ENCODE results near the gene AKAP1. TPM values are rescaled to one million over a fixed set of nuclear protein-coding genes. Genes with fewer than 3 reads are reported as not detected.
A peak's percentile ranks its signal among the peaks of the same experiment; 100 is the strongest.

The AKAP1 gene
- polyA plus RNA-seq, 1 of the 3 experiments (the other 2 are of a cell fraction): 36.3 TPM

DNA sequence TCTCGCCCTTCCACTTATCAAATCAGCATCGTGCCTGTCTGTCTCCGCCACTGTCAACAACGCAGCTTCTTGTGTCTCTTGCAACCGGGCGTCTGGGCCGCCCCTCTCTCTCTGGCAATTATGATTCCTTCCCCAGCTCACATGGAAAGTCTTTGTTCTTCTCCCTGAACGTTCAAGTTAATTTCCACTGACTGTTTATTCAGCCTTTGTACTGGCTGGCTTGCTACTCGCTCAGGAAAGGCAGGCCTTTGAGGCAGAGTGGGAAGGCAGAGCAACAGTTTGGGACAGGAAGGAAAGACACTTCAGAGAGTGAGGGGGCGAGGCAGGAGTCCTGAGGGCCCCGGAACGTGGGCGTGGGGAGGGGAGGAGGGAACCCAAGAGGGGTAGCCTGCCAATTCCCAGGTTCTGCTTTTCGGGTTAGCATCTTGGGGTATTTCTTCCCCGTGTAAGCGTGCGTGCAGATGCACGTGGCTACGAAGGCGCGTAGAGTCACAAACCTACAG, 50.8 kb downstream of the AKAP1 start:
- no peak overlapping the region for H3K9ac ChIP-seq
- H3K4me2 ChIP-seq: no peak overlapping the region
- H3K36me3 ChIP-seq (replicated peaks in 1 of 2; ENCODE audit: control insufficient read depth in 1 of 2, insufficient read depth in 2 of 2, low read length in 1 of 2): no peaks in the 10 kb centered on the region
- peak; percentile 47 for DNase-seq
- H3K9me3 ChIP-seq: no peaks in the 10 kb centered on the region
- WGBS (ENCODE audit: low lambda C conversion rate): 74% methylated on average over 21 of the region's 21 CpGs
- H4K20me1 ChIP-seq (ENCODE audit: insufficient read depth): no peaks in the 10 kb centered on the region
- H2AFZ ChIP-seq (ENCODE audit: low read depth): no peak overlapping the region
- H3K9me2 ChIP-seq: no peaks in the 10 kb centered on the region
- no peak overlapping the region for H3K4me3 ChIP-seq (ENCODE audit: low read depth in 2 of 2, low read length in 1 of 2)
- ChIA-PET CTCF (interaction anchor here (0.7 to 3.0 kb wide), 13 partner anchors 11 to 859 kb away, joined by 3 to 18 read pairs (median 5); no protein-coding TSS in a partner anchor), POLR2A (interaction anchor here (1.2 kb wide), 1 partner anchor 155 kb away, joined by 3 read pairs; no protein-coding TSS in a partner anchor)
- peaks cover 0 to 14% of the 10 kb centered on the region in 2 experiments; a peak in 1 of 4 replicates for H3K4me1 ChIP-seq (ENCODE audit: control insufficient read depth in 1 of 2, insufficient read depth in 2 of 2, low read depth in 1 of 2, low read length in 1 of 2)
- TF ChIP-seq EP300 (IDR thresholded peaks at IDR 0.05; ENCODE audit: borderline replicate concordance in 1 of 2, low read depth in 1 of 2, low read length in 1 of 2) (no peak), FOSL2 (IDR thresholded peaks at IDR 0.05; ENCODE audit: borderline replicate concordance, low read depth) (no peak), NRF1 (IDR thresholded peaks at IDR 0.05; ENCODE audit: low read depth, low read length) (no peak), EZH2phosphoT487 (IDR thresholded peaks at IDR 0.05; ENCODE audit: borderline replicate concordance, low read depth) (no peak)
- TF ChIP-seq, protein P1, sequence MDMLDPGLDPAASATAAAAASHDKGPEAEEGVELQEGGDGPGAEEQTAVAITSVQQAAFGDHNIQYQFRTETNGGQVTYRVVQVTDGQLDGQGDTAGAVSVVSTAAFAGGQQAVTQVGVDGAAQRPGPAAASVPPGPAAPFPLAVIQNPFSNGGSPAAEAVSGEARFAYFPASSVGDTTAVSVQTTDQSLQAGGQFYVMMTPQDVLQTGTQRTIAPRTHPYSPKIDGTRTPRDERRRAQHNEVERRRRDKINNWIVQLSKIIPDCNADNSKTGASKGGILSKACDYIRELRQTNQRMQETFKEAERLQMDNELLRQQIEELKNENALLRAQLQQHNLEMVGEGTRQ (IDR thresholded peaks at IDR 0.05; ENCODE audit: borderline replicate concordance, low read depth, low read length): no peak
- TF ChIP-seq, protein P2, sequence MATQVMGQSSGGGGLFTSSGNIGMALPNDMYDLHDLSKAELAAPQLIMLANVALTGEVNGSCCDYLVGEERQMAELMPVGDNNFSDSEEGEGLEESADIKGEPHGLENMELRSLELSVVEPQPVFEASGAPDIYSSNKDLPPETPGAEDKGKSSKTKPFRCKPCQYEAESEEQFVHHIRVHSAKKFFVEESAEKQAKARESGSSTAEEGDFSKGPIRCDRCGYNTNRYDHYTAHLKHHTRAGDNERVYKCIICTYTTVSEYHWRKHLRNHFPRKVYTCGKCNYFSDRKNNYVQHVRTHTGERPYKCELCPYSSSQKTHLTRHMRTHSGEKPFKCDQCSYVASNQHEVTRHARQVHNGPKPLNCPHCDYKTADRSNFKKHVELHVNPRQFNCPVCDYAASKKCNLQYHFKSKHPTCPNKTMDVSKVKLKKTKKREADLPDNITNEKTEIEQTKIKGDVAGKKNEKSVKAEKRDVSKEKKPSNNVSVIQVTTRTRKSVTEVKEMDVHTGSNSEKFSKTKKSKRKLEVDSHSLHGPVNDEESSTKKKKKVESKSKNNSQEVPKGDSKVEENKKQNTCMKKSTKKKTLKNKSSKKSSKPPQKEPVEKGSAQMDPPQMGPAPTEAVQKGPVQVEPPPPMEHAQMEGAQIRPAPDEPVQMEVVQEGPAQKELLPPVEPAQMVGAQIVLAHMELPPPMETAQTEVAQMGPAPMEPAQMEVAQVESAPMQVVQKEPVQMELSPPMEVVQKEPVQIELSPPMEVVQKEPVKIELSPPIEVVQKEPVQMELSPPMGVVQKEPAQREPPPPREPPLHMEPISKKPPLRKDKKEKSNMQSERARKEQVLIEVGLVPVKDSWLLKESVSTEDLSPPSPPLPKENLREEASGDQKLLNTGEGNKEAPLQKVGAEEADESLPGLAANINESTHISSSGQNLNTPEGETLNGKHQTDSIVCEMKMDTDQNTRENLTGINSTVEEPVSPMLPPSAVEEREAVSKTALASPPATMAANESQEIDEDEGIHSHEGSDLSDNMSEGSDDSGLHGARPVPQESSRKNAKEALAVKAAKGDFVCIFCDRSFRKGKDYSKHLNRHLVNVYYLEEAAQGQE (IDR thresholded peaks at IDR 0.05; ENCODE audit: low read depth, low read length): no peak
- H3K27me3 ChIP-seq (ENCODE audit: insufficient read depth): no peaks in the 10 kb centered on the region
- no peaks in the 10 kb centered on the region for H3K79me2 ChIP-seq (ENCODE audit: insufficient read depth)
- H3F3A ChIP-seq (replicated peaks; ENCODE audit: insufficient read depth): peaks cover 6% of the 10 kb centered on the region
- H3K27ac ChIP-seq (ENCODE audit: low read depth in 2 of 2, low read length in 1 of 2): peak overlapping the region in 1 of 2 experiments; percentile 47; a peak in 2 of 4 replicates

DNA sequence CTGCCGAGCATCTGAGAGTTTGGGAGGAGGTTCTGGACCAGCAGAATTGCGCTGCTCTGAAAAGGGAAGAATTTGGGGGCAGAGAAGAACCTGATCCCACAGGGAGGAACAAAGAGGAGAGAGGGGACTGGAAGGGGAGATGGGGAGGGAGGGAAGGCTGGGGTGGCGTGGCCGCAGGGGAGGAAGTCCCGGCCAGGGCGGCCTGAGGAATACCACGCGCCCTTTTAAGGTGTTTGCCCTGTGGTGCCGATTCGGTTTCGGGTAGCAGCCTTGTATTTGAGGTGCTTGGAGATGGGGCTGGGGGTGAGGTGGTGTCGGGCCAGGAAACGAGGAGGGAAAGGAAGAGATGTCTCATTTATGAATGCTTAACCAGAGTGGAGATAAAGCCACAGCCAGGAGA, 51.3 kb downstream of the AKAP1 start:
- no peaks in the 10 kb centered on the region for H4K20me1 ChIP-seq (ENCODE audit: insufficient read depth)
- WGBS (ENCODE audit: low lambda C conversion rate): 86% methylated on average over 13 of the region's 13 CpGs
- peaks cover 0 to 14% of the 10 kb centered on the region in 2 experiments; a peak in 1 of 4 replicates for H3K4me1 ChIP-seq (ENCODE audit: control insufficient read depth in 1 of 2, insufficient read depth in 2 of 2, low read depth in 1 of 2, low read length in 1 of 2)
- no peak overlapping the region for H3K9ac ChIP-seq
- no peaks in the 10 kb centered on the region for H3K27me3 ChIP-seq (ENCODE audit: insufficient read depth)
- no peaks in the 10 kb centered on the region for H3K9me2 ChIP-seq
- CTCF ChIA-PET: interaction anchor here (0.7 to 3.0 kb wide), 9 partner anchors 11 to 722 kb away, joined by 3 to 18 read pairs (median 5); no protein-coding TSS in a partner anchor
- H3K9me3 ChIP-seq: no peaks in the 10 kb centered on the region
- H3F3A ChIP-seq (replicated peaks; ENCODE audit: insufficient read depth): peaks cover 6% of the 10 kb centered on the region
- no peak overlapping the region for H3K27ac ChIP-seq (ENCODE audit: low read depth in 2 of 2, low read length in 1 of 2)
- DNase-seq: no peak
- no peak overlapping the region for H3K4me3 ChIP-seq (ENCODE audit: low read depth in 2 of 2, low read length in 1 of 2)
- no peak overlapping the region for H3K4me2 ChIP-seq
- POLR2A ChIA-PET: no interaction called here
- H3K79me2 ChIP-seq (ENCODE audit: insufficient read depth): no peaks in the 10 kb centered on the region
- H3K36me3 ChIP-seq (replicated peaks in 1 of 2; ENCODE audit: control insufficient read depth in 1 of 2, insufficient read depth in 2 of 2, low read length in 1 of 2): no peaks in the 10 kb centered on the region
- H2AFZ ChIP-seq (ENCODE audit: low read depth): no peak overlapping the region
- TF ChIP-seq RXRA (IDR thresholded peaks at IDR 0.05; ENCODE audit: borderline replicate concordance, low read depth) (no peak), PBX3 (IDR thresholded peaks at IDR 0.05) (no peak), IRF3 (IDR thresholded peaks at IDR 0.05; ENCODE audit: low read depth, low read length) (no peak), NRF1 (IDR thresholded peaks at IDR 0.05; ENCODE audit: low read depth, low read length) (no peak), RAD21 (IDR thresholded peaks at IDR 0.05; ENCODE audit: low read length) (no peak), FOSL2 (IDR thresholded peaks at IDR 0.05; ENCODE audit: borderline replicate concordance, low read depth) (no peak), JUND (IDR thresholded peaks at IDR 0.05) (no peak), TEAD4 (IDR thresholded peaks at IDR 0.05; ENCODE audit: borderline replicate concordance, insufficient read depth) (no peak), CHD2 (IDR thresholded peaks at IDR 0.05; ENCODE audit: low read length, partially characterized antibody) (no peak), GATA2 (CRISPR knock-in tag; IDR thresholded peaks at IDR 0.05) (no peak)
- TF ChIP-seq, protein P2 (IDR thresholded peaks at IDR 0.05; ENCODE audit: low read depth, low read length): no peak

All from SK-N-SH (cell line).